ENCODE data around the gene KIFC3.
A peak's percentile ranks its signal among the peaks of the same experiment; 100 is the strongest.
"Not testable (repeated sequence)": the region's sequence is repeated elsewhere in the genome, so short reads cannot be mapped to it uniquely, and the experiment has no call there.

Gene KIFC3

GRCh38 chr16:57804111-57804837 is 2.0 kb upstream of the KIFC3 start:
- no peak for DNase-seq

- DNase-seq: peak; percentile 34
Observed at GRCh38 chr16:57803134-57803990, 1.1 kb upstream of the KIFC3 start.

GRCh38 chr16:57801809-57802340 is 416 bp downstream of the KIFC3 start:
- peak; percentile 64 for DNase-seq

- peak; percentile 51 for DNase-seq
Observed at GRCh38 chr16:57801098-57801808, 1.0 kb downstream of the KIFC3 start.

- no peak for DNase-seq
Observed at GRCh38 chr16:57800200-57801097, 1.8 kb downstream of the KIFC3 start.

GRCh38 chr16:57799600-57800199 is 2.6 kb downstream of the KIFC3 start:
- DNase-seq: no peak

GRCh38 chr16:57798953-57799599 is 3.2 kb downstream of the KIFC3 start:
- no peak for DNase-seq

- peak; percentile 55 for DNase-seq
Observed at GRCh38 chr16:57798267-57798810, 4.0 kb downstream of the KIFC3 start.

GRCh38 chr16:57797526-57798266 is 4.6 kb downstream of the KIFC3 start:
- peak; percentile 56 for DNase-seq

- DNase-seq: no peak
Observed at GRCh38 chr16:57797216-57797525, 5.1 kb downstream of the KIFC3 start.

GRCh38 chr16:57796014-57796413 is 6.3 kb downstream of the KIFC3 start:
- DNase-seq: not testable (repeated sequence)

- DNase-seq: peak; percentile 68
Observed at GRCh38 chr16:57795431-57795878, 6.8 kb downstream of the KIFC3 start.

- DNase-seq: no peak
Observed at GRCh38 chr16:57794849-57795430, 7.4 kb downstream of the KIFC3 start.

GRCh38 chr16:57791893-57792461 is 10.3 kb downstream of the KIFC3 start:
- DNase-seq: no peak

GRCh38 chr16:57791195-57791892 is 10.9 kb downstream of the KIFC3 start:
- no peak for DNase-seq

GRCh38 chr16:57788951-57789350 is 13.3 kb downstream of the KIFC3 start:
- DNase-seq: no peak

GRCh38 chr16:57788252-57788841 is 13.9 kb downstream of the KIFC3 start:
- no peak for DNase-seq

- no peak for DNase-seq
Observed at GRCh38 chr16:57787519-57787905, 14.8 kb downstream of the KIFC3 start.

Measured in eye (tissue), 1 donor.